ENCODE results near the gene MYO16. TPM values are rescaled to one million over a fixed set of nuclear protein-coding genes. Genes with fewer than 3 reads are reported as not detected.
A peak's percentile ranks its signal among the peaks of the same experiment; 100 is the strongest.

Gene MYO16
- total and polyA plus RNA-seq, 2 of the 4 experiments (the other 2 are of a cell fraction) = under 0.01 to 0.03 TPM

DNA sequence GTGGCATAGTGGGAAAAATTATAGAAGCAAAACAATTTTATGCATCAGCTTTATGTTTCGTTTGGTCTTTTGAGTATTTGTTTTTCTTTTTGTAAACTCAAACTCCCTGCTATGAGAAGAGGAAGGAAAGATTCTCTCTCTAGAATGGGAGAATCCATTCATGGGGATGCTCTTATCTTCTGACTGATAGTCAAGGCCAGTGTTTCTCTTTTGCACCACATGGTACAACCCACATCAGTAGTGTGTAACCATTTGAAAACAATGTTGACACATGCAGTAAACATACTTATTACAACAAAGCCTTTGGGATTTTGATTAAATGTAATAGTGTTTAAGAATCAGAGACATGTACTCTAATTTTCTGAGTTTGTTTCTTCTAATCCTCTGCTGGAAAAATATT lies 490.5 kb downstream of the MYO16 start:
- Histone ChIP-seq H3K4me3 (ENCODE audit: insufficient read depth, low read depth, low read length) (no peak overlapping the region), H4K91ac (ENCODE audit: insufficient read depth, low read depth, low read length) (no peak overlapping the region), H2BK5ac (ENCODE audit: low read depth, low read length, poor library complexity, severe bottlenecking) (no peak overlapping the region), H3K9me1 (ENCODE audit: insufficient read depth, low read length) (no peaks in the 10 kb centered on the region), H3K23ac (ENCODE audit: low read depth, low read length) (no peak overlapping the region), H2AK9ac (replicated peaks; ENCODE audit: low read depth, low read length, poor library complexity) (no peak overlapping the region), H2BK20ac (ENCODE audit: low read depth, low read length) (no peak overlapping the region), H4K5ac (ENCODE audit: low read depth, low read length) (no peak overlapping the region), H2AK5ac (ENCODE audit: low read depth, low read length) (no peak overlapping the region), H2BK120ac (ENCODE audit: low read depth, low read length) (no peak overlapping the region), H4K20me1 (ENCODE audit: insufficient read depth, low read length) (no peaks in the 10 kb centered on the region), H3K27me3 (ENCODE audit: control insufficient read depth, insufficient read depth, low read length) (peaks cover 16% of the 10 kb centered on the region), H4K8ac (ENCODE audit: low read depth in 2 of 2, low read length in 2 of 2) (no peak overlapping the region), H3K27ac (ENCODE audit: insufficient read depth, low read length) (no peak overlapping the region), H2BK15ac (ENCODE audit: low read depth, low read length) (no peak overlapping the region), H3K79me1 (ENCODE audit: low read depth in 1 of 2, low read length in 2 of 2) (no peaks in the 10 kb centered on the region), H2AFZ (replicated peaks; ENCODE audit: low read length, poor library complexity) (no peak overlapping the region), H3K9ac (ENCODE audit: low read depth, low read length) (no peak overlapping the region), H3K4ac (ENCODE audit: low read depth, low read length) (no peak overlapping the region), H3K36me3 (ENCODE audit: control insufficient read depth, insufficient read depth, low read length) (no peaks in the 10 kb centered on the region), H3K9me3 (ENCODE audit: control insufficient read depth, insufficient read depth, low read length) (no peaks in the 10 kb centered on the region), H3K56ac (ENCODE audit: extremely low read depth, insufficient read depth, low read length) (no peak overlapping the region), H3K4me2 (ENCODE audit: low read depth, low read length) (no peak overlapping the region), H3K18ac (ENCODE audit: low read depth, low read length) (no peak overlapping the region), H3K4me1 (ENCODE audit: control insufficient read depth, insufficient read depth, low read length) (no peaks in the 10 kb centered on the region), H3K14ac (replicated peaks; ENCODE audit: low read depth, low read length) (no peak overlapping the region)
- in situ Hi-C loops (cut with MboI; ENCODE audit: low sequenced_read_pairs) (no loop called here), dilution Hi-C loops (cut with HindIII; ENCODE audit: low sequenced_read_pairs, unreplicated experiment) (no loop called here), intact Hi-C loops (cut with micrococcal nuclease) (no loop called here)
- ChIA-PET CTCF (interaction anchor here (0.7 kb wide), 1 partner anchor 66 kb away, joined by 3 read pairs; no protein-coding TSS in a partner anchor), POLR2A (ENCODE audit: unreplicated experiment) (no interaction called here)
- no CpG with 5 or more reads among the region's 1 CpG for WGBS, 2 experiments (ENCODE audit: extremely low coverage in 2 of 2, insufficient read length in 1 of 2)
- TF ChIP-seq FOS (IDR thresholded peaks at IDR 0.05; ENCODE audit: low read depth, low read length) (no peak), MAFK (IDR thresholded peaks at IDR 0.05; ENCODE audit: low read depth, low read length) (no peak), BHLHE40 (IDR thresholded peaks at IDR 0.05; ENCODE audit: low read depth, low read length) (peak; percentile 18; the same call in 1 of the 2 replicates), MXI1 (IDR thresholded peaks at IDR 0.05; ENCODE audit: borderline replicate concordance, low read depth, low read length) (no peak)
- ATAC-seq (ENCODE audit: low read depth) (no peak), DNase-seq (peak; percentile 2)
- BruUV-seq (replicated peaks) = no TSS peak
